ENCODE data around the gene CPPED1.

Gene CPPED1

DNA sequence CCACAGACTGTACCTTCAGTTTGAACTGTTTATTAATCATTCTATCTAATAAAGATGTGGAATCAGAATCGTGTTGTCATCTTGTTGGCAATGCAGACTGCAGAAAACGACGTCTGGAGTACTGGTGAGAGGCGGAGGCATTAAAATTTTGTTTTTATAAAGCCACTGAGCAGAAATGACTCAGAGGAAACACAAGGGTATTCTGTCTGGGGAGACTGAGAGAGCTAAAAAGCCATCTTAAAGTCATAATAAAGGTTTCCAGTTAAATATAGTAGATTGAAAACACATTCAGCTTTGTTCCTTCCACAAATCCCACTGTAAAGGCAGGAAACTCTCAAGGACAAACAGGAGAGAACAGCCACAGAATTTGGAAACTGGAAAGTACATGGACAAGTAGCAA is 74.2 kb downstream of the CPPED1 start:
- DNase-seq: no peak

DNA sequence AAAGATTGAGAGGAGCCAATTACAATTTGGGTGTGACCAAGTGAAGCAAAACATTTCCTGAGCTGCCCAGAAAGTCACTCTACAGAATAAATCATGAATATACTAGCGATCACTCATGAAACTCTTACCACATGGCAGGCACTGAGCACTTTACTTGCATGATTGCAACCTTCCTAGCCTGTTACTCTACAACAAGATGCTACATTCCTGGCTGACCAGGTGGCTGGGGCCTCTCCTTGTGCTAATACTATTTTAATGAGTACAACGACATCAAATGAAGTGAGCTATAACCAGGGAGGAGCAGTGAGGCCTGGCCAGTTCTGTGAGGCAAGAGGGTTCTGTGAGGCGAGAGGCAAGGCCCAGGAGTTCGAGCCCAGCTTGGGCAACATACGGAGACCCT is 75.2 kb downstream of the CPPED1 start:
- DNase-seq: no peak

DNA sequence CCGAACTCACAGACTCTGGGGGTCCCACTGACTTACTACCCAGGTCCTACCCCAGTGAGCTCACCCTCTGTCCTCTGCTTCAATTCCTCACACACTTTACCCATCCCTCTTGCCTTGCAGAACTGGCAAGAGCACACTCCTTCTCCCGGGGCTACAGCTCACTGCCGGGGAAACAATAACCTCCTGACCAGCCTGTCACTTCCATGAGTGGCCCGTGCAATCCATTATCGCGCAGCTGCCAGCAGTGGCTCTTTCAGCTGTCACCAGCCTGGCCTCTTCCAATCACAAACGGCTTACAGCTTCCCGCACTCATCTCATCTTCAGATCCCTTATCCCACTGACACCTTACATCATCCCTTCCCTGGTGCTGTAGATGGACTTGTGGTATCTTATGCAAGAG is 79.5 kb downstream of the CPPED1 start:
- DNase-seq: no peak

DNA sequence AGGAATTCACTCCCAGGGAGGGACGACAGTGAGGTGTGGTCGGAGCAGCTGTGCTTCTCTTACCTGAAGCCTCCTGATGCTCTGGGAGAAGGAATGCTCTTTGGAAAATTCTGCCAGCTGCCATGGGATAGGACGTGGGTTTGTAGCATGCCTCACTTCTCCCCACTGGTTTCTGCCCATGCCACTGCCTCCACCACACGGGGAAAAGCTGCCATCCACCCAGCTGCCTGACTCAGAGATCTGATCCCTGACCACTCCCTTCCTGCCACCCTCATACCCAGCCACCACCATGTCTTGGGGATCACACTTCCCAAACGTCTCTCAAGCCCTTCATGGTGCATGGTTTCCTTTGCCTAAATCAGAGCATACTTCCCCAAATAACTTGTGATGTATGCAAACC is 80.0 kb downstream of the CPPED1 start:
- DNase-seq: no peak

DNA sequence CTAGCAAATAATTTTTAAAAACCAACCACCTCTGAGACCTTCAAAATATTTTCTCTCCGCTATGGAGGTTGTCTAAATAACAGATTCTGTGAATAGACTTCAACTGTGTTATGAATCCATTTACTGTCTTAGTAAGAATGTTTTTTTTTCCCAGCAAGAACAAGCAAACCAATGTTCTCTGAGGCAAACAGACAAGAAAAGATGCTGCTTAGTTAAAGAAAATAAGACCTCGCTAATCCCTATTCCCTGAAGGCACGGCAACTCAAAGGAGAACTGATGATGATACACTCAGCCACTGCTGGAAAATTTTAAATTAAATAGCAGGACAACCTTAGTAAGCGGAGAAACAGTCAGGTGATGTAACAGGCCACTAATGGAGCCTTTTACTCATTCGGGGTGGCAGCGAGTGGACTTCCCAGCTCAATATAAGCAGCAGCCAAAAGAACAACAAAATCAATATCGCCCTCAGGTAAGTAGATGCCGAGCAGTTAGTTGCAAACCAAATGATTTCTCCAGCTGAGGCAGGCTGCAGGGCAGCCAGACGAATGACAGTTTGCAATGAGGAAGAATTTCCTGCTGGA is 81.8 kb downstream of the CPPED1 start:
- DNase-seq: no peak

DNA sequence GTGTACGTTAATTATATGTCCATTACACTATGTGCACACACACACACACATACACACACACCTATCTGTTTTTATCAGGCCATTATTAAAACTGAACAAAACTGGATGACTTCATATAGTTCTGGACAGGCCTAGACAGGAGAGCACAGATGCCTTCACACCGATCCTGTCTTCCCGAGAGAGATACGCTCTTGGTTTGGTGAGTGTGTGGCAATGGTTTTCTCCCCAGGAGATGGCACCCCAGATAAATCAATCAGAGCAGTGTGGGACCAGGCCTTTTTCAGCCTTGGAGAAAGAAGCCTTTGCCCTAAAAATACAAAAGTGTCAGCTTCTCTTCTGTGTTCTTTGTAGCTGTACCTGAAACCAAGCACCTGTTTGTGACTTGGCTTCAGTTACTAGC is 83.7 kb downstream of the CPPED1 start:
- no peak for DNase-seq

DNA sequence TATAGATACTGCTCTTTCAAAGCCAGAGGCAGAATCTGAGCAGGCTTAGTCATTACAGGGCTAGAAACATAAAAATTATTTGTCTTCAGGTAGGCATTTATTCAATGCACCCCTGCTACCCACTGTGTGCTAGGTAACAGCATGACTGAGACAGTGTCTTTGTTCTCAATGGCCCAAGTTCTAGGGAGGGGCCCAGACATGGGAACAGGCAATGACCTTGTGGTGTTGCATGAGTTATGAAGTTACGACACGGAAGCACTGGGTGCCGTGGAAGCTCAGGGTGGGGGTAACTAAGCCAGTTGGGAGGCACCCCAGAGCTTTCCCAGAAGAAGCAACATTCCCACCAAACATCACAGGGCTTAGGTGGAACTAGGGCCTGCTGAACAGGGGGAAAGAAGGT is 87.0 kb downstream of the CPPED1 start:
- no peak for DNase-seq

DNA sequence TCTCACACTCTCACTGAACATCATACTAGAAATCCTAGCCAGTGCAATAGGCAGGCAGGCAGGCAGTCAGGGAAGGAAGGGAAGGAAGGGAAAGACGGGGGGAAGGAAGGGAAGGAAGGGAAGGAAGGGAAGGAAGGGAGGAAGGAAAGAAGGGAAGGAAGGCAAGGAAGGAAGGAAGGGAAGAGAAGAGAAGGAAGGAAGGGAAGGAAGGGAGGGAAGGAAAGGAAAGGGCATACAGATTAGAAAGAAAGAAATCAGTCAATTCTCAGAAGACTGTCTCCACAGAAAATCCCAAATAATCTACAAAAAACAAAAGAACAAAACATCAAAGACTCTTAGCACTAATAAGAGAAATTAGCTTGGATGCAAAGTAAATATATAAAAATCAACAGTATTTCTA is 93.9 kb downstream of the CPPED1 start:
- DNase-seq: no peak

DNA sequence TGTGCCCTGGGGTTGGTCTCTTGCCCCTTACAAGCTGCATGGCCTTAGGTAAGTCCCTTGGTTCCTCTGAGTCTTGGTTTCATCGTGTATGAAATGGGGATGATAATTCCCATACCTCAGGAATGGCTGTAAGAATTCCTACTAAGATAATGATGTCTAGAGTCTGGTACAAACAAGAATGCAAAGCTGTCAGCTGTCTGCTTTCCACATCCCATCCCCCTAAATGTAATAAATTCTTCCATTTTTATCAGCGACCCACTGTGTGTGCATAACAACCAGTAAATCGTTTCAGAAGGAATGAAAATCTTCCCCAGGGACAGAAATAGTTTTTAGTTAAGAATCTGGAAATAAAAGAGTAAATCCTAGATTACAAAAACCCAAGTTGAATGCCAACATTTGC is 95.4 kb downstream of the CPPED1 start:
- DNase-seq: no peak

DNA sequence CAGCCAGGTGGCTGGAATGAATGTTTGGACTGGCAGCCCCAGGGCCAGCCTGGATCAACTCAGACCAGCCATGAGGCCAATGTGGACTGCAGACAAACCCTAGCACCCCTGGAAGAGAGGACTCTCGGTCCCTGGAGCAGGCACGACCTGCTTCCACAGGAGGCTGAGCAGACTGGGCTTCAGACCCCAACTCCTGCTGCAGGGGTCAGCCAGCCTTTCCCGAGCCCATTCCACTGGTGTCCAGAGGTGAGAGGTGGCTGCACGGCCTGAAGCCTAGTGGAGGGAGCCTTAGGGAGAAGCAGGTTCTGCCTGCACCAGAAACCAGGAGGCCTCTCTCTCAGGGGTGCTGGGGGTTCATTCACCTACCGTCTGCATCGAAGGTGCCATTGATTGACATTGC is 97.1 kb downstream of the CPPED1 start:
- no peak for DNase-seq

DNA sequence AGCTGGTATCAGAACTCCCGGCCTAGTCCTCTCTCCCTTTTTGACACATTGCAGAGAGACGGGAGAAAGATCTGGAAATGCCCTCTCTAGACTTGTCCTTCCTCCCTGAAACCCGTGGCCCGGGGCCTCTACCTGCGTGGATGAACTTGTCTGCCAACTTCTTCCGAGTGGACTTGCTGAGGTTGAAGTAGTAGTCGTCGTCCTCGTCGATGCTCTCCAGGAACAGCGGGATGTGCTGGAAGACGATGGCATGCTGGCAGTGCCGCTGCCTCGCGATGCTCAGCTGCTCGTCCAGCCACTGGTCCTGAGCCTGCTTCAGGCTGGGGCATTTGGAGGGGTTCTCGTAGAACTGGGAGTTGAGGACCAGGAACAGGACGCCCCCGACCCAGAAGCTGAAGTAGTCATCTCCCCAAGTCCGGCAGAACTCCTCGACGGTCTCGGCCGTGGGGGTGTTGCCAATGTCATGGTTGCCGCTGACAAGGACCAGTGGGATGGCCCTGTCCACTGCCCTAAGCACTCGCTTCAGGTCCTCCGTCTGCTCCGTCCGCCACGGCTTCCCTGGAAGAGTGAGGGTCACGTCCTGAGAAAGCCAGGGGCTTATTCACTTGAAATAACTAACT is 99.1 kb downstream of the CPPED1 start:
- DNase-seq: no peak

DNA sequence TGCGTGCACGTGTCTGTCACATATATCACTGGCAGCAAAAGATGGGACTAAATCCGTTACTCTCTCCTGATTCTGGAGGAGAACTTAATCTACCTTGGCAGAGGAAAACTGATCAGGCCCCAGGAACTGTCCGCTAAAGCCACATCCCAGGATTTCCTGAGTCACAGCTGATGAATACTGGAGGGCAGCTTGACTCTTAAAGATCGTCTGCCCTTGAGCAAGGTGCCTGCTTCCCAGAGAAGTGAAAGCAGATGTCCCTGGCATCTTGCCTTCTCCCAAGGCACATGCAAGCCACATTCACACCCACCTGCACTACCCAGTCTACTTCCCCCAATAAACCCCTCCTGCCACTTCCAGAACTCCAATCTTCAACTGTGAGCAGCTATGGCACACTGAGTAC is 99.8 kb downstream of the CPPED1 start:
- no peak for DNase-seq

DNA sequence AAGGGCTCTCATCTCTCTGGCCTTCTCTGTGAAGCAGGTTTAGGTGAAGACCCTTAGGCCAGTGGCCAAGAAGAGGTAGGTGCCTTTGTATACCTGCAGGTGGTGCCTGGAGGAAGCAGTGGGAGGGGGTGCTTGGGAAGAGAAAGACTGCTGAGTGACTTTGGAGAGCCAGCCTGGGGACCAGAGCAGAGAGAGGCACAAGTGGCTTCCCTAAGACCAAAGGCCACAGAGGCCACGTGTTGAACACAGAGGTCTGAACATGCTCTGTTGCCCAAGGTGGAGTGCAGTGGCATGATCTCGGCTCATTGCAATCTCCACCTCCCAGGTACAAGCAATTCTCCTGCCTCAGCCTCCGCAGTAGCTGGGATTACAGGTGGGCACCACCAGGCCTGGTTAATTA is 103.5 kb downstream of the CPPED1 start:
- no peak for DNase-seq

DNA sequence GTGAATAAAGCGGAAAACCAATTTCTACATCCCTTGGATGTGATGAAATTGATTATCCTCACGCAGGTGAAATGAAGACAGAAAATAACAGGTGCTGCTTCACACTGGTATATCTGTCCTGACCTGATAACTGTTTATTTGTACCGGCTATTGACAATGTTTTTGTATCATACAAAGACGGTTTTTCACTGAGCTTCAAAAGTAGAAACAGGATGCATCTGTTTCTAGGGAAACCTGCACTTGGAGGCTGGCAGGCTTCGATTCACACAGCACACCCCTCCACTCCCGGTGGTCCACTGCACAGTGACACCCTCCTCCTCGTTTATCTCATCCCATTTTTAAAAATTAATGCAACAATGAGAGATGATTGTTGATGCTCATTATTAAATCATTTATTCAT is 104.5 kb downstream of the CPPED1 start:
- no peak for DNase-seq

DNA sequence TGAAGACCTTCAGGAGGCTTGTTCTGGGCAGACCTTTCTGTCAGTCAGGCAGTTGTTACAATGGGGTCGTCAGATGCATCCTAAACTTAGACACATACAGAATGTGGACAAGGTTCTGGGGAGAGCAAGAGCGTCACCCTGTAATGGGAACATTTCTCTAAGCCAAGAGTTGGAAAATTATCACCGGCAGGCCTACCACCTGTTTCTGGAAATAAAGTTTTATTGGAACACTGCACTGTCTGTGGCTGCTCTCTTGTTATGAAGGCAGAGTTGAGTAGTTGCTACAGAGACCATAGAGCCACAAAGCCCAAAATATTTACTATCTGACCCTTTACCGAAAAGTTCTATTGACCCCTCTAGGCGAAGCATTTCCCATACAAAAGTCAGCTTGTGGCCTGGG is 106.2 kb downstream of the CPPED1 start:
- no peak for DNase-seq

DNA sequence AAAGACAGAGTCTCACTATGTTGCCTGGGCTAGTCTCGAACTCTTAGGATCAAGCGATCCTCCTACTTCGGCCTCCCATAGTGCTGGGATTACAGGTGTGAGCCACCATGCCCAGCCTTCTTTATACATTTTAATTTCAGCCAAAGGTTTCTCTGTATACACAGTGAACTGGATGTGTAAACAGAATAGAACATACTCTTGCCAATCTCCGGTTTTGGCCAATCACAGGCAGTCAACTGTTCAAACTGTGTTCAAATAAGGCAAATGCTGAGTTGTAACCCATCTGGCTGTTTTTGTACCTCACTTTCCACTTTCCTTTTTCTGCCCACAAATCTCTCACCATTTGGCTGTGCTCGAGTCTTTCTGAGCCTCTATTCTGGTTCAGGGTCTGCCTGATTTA is 108.2 kb downstream of the CPPED1 start:
- no peak for DNase-seq

DNA sequence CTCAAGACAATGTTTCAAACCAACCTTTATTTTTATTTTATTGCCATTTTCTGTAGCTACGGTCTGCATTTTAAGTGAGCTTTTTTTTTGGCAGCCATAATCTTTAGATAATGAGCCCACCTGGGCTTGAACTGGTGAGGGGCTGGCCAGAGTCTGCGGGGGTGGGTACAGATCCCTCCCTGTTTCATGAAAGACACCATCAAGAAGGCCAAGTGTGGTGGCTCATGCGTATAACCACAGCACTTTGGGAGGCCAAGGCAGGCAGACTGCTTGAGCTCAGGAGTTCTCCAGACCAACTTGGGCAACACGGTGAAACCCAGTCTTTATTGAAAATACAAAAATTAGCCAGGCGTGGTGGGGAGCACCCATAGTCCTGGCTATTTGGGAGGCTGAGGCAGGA is 113.7 kb downstream of the CPPED1 start:
- no peak for DNase-seq

DNA sequence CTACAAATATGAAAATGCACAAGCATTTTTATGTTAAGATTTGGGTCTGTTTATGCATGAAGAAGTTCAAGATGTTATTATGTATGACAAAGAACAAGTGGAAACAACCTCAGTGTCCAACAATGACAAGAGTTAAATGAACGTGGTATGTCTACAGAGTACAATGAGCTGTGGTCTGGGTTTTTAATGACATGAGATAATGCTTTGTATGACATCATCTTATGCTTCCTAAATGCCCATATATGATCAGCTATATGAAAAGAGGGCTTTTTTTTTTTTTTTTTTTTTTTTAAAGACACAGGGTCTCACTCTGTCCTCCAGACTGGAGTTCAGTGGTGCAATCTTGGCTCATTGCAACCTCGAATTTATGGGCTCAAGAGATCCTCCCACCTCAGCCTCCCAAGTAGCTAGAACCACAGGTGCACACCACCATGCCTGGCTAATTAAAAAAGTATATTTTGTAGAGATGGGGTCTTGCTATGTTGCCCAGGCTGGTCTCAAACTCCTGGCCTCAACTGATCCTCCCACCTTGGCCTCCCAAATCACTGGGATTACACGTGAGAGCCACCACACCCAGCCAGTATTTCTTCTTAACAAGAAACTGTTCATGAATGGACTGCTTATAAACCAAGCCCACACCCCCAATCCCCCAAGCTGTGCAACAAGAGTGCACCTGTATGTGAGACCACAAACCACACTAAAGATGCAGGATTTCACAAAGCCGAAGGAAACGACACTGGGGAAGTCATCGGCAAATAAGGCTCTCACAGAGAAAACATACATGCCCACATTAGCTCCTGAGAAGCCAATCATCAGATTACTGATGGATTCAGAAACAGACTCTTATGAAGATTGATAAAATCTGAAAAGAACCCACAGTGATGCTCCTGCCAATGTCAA is 114.5 kb downstream of the CPPED1 start:
- DNase-seq: no peak

DNA sequence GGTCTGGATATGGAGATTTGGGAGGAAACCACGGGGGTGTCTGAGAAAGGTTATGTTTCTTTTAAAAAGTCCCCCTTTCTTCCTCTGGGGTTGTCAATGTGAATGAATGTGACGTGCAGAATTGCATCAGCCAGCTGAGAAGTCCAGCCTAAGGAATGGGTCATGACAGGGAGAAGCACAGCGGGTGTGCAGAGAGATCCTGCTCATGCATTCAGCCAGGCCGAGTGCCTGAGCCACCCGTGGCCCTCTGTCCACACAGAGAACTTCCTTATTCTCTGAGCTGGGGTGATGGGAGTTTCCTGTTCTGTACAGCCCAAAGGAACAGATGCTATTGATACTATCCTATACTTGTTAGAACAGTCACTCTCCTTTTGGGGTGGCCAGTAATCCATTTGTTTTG is 117.9 kb downstream of the CPPED1 start:
- no peak for DNase-seq

DNA sequence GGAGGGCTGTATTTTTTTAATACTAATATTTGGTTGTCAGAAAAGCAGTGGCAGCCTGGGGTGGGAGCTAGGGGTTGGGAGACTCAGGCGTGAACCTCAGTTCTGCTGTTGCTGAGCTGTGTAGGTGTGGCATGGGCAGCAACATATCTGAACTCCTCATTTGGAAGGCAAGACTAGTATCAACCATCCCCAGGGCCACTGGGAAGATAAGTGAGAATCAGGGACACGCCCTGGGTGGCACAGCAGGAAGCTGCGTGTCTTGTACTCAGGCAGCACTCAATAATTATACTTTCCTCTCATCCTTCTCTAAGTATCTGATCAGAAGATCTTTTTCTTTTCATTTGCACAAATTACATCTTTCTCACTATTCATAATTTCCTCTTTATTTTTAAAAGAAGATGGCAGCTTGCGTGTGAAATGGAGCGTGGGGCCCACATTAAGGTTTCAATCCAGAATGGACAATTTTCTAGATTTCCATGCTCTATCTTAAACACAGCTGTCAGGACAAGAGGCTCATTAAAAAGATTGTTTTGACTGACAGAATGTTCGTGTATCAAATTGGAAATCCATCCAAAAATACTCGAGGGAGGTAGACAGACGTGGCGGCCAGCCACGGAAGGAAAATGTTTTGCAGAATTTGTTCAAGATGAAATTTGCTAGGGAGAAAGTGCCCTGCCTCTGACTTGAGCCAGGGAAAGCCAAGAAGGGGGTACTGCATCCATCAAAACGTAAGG is 121.1 kb downstream of the CPPED1 start:
- DNase-seq: no peak

DNA sequence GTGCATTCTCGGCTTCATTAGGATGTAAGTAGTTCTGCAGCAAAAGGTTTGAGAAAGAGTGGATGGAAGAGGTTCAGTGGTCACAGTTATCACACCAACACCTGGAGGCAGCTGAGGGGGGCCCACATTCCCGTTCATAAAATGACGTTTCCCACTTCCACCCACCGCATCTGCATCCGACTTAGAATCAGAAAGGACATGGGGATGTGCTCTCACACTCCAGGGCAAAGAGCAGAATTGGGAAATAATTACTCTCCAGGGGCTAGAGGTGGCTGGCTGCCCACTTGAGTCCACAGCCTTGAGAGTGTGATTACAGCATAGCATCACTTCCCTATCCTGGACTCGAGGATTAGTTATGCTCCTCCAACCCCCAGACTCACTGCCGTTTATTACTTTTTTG is 122.0 kb downstream of the CPPED1 start:
- no peak for DNase-seq

DNA sequence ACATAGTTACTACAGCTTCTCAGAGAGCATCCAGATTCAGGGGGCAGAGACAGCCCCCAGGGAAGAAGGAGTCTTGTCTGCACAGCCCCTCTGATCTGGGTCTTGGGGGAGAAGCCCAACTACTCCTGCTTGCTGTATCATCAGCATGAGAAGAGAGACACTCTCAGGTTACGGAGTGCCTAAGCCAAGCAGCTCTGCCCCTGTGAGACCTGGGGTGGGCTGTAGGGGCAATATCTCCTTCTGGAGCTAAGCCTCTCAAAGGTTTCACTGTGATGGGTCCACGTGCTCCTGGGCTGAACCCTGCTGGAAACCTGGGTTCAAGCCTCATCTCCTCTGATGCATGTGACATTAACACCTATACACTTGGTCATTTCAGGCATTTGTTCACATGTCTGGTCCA is 123.2 kb downstream of the CPPED1 start:
- no peak for DNase-seq

DNA sequence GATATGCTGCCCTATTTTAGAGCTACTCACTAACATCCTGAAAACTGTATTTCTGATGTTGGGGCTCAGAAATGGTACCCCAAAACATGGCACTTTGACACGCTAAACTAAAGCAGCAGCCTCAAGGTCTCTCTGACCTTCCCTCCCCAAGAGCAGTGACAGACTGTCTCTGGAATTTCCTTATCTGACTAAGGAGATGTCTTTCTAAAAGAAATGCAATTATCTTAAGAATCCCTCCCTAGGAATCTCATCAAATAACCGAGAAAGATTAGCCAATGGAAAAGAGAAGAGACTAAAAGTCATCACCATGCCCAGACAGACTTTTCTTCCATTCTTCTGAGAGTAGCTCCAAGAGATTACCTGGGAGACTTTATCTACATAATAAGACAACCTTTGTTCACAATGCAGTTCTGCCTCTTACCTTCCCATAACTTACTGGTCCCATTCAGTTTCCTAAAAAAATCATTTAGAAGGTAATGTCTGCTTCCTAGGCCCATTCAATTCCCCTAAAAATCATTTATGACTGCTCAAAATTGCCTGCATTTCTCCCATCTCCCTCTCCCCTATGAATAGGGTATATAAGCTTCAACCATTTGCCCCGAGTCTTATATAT is 123.9 kb downstream of the CPPED1 start:
- DNase-seq: peak; percentile 72

Measured in NCI-H226 (cell line).